ENCODE measurements around the gene BOK. TPM values are rescaled to one million over a fixed set of nuclear protein-coding genes. Genes with fewer than 3 reads are reported as not detected.
A peak's percentile ranks its signal among the peaks of the same experiment; 100 is the strongest.

The BOK gene
- total and polyA plus RNA-seq, 4 donors: 11.8 to 44.3 (median 29.1) TPM

DNA sequence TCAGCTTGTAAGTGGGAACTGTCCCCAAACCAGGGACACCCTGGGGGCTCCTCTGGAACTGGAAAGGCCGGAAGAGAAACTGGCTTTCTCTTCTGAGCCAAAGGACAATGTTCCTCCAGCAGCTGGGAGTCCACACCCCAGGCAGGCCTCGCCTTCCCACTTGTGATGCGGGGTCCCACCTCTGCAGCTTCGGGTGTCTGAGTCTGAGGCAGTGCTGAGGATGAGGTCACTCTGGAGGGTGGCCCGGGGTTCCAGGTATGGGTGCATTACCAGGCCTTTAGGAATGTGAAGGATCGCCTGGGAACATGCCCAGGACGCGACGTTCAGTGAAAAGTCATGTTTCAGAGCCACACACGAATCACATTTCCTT, 18.2 kb upstream of the BOK start:
- TF ChIP-seq, protein P1, sequence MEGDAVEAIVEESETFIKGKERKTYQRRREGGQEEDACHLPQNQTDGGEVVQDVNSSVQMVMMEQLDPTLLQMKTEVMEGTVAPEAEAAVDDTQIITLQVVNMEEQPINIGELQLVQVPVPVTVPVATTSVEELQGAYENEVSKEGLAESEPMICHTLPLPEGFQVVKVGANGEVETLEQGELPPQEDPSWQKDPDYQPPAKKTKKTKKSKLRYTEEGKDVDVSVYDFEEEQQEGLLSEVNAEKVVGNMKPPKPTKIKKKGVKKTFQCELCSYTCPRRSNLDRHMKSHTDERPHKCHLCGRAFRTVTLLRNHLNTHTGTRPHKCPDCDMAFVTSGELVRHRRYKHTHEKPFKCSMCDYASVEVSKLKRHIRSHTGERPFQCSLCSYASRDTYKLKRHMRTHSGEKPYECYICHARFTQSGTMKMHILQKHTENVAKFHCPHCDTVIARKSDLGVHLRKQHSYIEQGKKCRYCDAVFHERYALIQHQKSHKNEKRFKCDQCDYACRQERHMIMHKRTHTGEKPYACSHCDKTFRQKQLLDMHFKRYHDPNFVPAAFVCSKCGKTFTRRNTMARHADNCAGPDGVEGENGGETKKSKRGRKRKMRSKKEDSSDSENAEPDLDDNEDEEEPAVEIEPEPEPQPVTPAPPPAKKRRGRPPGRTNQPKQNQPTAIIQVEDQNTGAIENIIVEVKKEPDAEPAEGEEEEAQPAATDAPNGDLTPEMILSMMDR (IDR thresholded peaks at IDR 0.05; ENCODE audit: control extremely low read depth, extremely low read depth): no peak
- no peak overlapping the region for H3K9ac ChIP-seq (ENCODE audit: insufficient read depth in 1 of 2, low read length in 2 of 2)
- no peak overlapping the region for H3K4me3 ChIP-seq
- peaks cover 0 to 6% (median 0%) of the 10 kb centered on the region in 3 donors for H3K27me3 ChIP-seq (ENCODE audit: control insufficient read depth in 3 of 3, insufficient read depth in 3 of 3, low read length in 2 of 3)
- 55 to 62% methylated on average over 10 of the region's 10 CpGs for WGBS, 2 donors
- ATAC-seq (ENCODE audit: insufficient read depth, low FRiP score) (peak; percentile 32), DNase-seq (peak in 1 of 3 donors; percentile 46)
- peaks cover 0 to 17% (median 8%) of the 10 kb centered on the region in 5 donors for H3K4me1 ChIP-seq (ENCODE audit: control insufficient read depth in 5 of 5, insufficient read depth in 5 of 5, low read length in 5 of 5)
- peak overlapping the region in 1 of 2 donors; percentile 88 for H3K27ac ChIP-seq (ENCODE audit: low read depth in 1 of 2, low read length in 1 of 2)
- no peaks in the 10 kb centered on the region for H3K36me3 ChIP-seq (ENCODE audit: control insufficient read depth in 4 of 4, insufficient read depth in 4 of 4, low read length in 4 of 4)
- H3K9me3 ChIP-seq (ENCODE audit: control insufficient read depth in 4 of 4, insufficient read depth in 3 of 4, low read length in 3 of 4): peaks cover 0 to 2% (median 0%) of the 10 kb centered on the region in 4 donors

GRCh38 chr2:241540771-241541561, 17.6 kb upstream of the BOK start:
- Histone ChIP-seq H3K36me3 (ENCODE audit: control insufficient read depth in 4 of 4, insufficient read depth in 4 of 4, low read length in 4 of 4) (no peaks in the 10 kb centered on the region), H3K27ac (ENCODE audit: low read depth in 1 of 2, low read length in 1 of 2) (peak overlapping the region in 1 of 2 donors; percentile 88), H3K4me3 (peak overlapping the region; percentile 9), H3K9me3 (ENCODE audit: control insufficient read depth in 4 of 4, insufficient read depth in 3 of 4, low read length in 3 of 4) (peaks cover 0 to 5% (median 0%) of the 10 kb centered on the region in 4 donors), H3K27me3 (ENCODE audit: control insufficient read depth in 3 of 3, insufficient read depth in 3 of 3, low read length in 2 of 3) (peaks cover 0 to 6% (median 0%) of the 10 kb centered on the region in 3 donors), H3K4me1 (ENCODE audit: control insufficient read depth in 5 of 5, insufficient read depth in 5 of 5, low read length in 5 of 5) (peaks cover 0 to 23% (median 13%) of the 10 kb centered on the region in 5 donors), H3K9ac (ENCODE audit: insufficient read depth in 1 of 2, low read length in 2 of 2) (no peak overlapping the region)
- peak; percentile 55 to 65 (median 64) for DNase-seq
- peak; percentile 72 for ATAC-seq (ENCODE audit: insufficient read depth, low FRiP score)
- 7 to 8% methylated on average over 61 to 68 of the region's 68 CpGs for WGBS, 2 donors
- TF ChIP-seq, protein P1 (IDR thresholded peaks at IDR 0.05; ENCODE audit: control extremely low read depth, extremely low read depth): no peak

DNA sequence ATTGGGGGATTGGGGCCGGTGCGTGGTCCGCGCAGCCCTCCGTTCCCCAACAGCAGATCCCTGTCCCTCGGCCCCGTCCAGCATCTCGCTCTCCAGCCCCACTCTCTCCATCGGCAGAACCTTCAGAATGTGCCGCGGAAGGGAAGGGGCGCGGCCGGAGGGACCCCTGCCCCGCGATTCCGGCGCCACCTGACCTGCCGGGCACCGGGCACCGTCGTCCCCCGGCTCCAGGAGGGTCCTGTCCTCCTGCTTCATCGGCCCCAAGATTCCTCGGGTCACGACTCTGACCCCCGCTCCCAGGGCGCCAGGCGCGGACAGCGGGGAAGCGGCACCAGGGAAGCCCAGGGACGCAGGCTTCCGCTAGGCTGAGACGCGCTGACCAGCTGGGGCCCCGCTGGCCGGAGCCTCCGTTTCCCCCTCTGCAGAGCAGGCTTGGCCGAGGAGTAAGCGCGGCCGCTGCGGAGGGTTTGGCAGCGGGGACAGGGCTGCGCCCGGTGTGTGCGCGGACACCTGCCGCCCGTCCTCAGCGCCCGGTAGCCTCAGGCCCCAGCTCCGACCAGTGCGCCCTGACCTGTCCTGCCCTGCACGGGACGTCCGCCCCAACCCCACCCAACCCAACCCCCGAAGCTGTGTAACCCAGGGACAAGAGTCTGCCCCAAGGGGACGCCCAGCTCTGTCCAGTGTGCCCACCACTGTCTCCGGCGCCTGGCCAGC, 16.8 kb upstream of the BOK start:
- H3K9ac ChIP-seq (ENCODE audit: insufficient read depth in 1 of 2, low read length in 2 of 2): no peak overlapping the region
- H3K4me3 ChIP-seq: peak overlapping the region; percentile 9
- no peak overlapping the region for H3K27ac ChIP-seq (ENCODE audit: low read depth in 1 of 2, low read length in 1 of 2)
- TF ChIP-seq, protein P1 (IDR thresholded peaks at IDR 0.05; ENCODE audit: control extremely low read depth, extremely low read depth): no peak
- ATAC-seq (ENCODE audit: insufficient read depth, low FRiP score) (peak; percentile 1), DNase-seq (no peak)
- no peaks in the 10 kb centered on the region for H3K36me3 ChIP-seq (ENCODE audit: control insufficient read depth in 4 of 4, insufficient read depth in 4 of 4, low read length in 4 of 4)
- peaks cover 0 to 5% (median 0%) of the 10 kb centered on the region in 4 donors for H3K9me3 ChIP-seq (ENCODE audit: control insufficient read depth in 4 of 4, insufficient read depth in 3 of 4, low read length in 3 of 4)
- 16 to 18% methylated on average over 59 to 62 of the region's 62 CpGs for WGBS, 2 donors
- peaks cover 0 to 31% (median 18%) of the 10 kb centered on the region in 5 donors for H3K4me1 ChIP-seq (ENCODE audit: control insufficient read depth in 5 of 5, insufficient read depth in 5 of 5, low read length in 5 of 5)
- H3K27me3 ChIP-seq (ENCODE audit: control insufficient read depth in 3 of 3, insufficient read depth in 3 of 3, low read length in 2 of 3): peaks cover 0 to 9% (median 0%) of the 10 kb centered on the region in 3 donors

Data from lung (tissue), 12 donors.